PC-3 (cell line): ENCODE data around the gene JUNB. TPM values are rescaled to one million over a fixed set of nuclear protein-coding genes. Genes with fewer than 3 reads are reported as not detected.
A peak's percentile ranks its signal among the peaks of the same experiment; 100 is the strongest.

Experiments
- ATAC-seq: fragments of 200-7000 bp; cut with Tn5 transposase; 2 replicates; pipeline ENCODE4 v1.9.1; 2020; ENCODE audit warnings: mild to moderate bottlenecking, moderate library complexity
- BruUV-seq: library from RNA; stranded (reverse); fragments of 400-500 nt; replicated peaks from 2 replicates; lab custom pipeline; 2021; lab: Mats Ljungman, UMichigan
- CTCF ChIA-PET: fragments of 300-600 bp; sonication (Branson Sonifier 250); formaldehyde crosslinking; loops from one replicate; lab custom pipeline; 2022; ENCODE audit warnings: antibody characterized with exemption; lab: Charles Lee
- POLR2A ChIA-PET: fragments of 300-600 bp; sonication (Branson Sonifier 250); formaldehyde crosslinking; loops from one replicate; lab custom pipeline; 2022; ENCODE audit warnings: antibody characterized with exemption; ENCODE audit not compliant: unreplicated experiment; lab: Charles Lee
- DNase-seq: peaks from one replicate; pipeline ENCODE4 v3.0.0-alpha.2; 2015
- H2AFZ ChIP-seq: fragments of 300-600 bp; sonication (generic); 2 replicates; pipeline ENCODE4 v1.6.0; 2016; ENCODE audit warnings: antibody characterized with exemption, low read length
- H3F3A ChIP-seq: fragments of 300-600 bp; sonication (generic); one replicate; pipeline ENCODE4 v1.6.0; 2017; ENCODE audit warnings: antibody characterized with exemption, low read length, control low read depth, mild to moderate bottlenecking; ENCODE audit not compliant: unreplicated experiment
- H3K27ac ChIP-seq: fragments of 300-600 bp; sonication (generic); 2 replicates; pipeline ENCODE4 v1.5.1; 2016; ENCODE audit warnings: mild to moderate bottlenecking, low read length
- H3K27me3 ChIP-seq: fragments of 300-600 bp; sonication (generic); 2 replicates; pipeline ENCODE4 v1.6.1; 2016; ENCODE audit warnings: low read length, mixed read lengths
- H3K36me3 ChIP-seq: fragments of 300-600 bp; sonication (generic); 2 replicates; pipeline ENCODE4 v1.6.1; 2016; ENCODE audit warnings: low read depth, mixed run types, low read length, mixed read lengths
- H3K4me1 ChIP-seq: fragments of 300-600 bp; sonication (generic); 2 replicates; pipeline ENCODE4 v1.5.1; 2016; ENCODE audit warnings: low read length; ENCODE audit not compliant: insufficient read depth
- H3K4me2 ChIP-seq: fragments of 300-600 bp; sonication (generic); 2 replicates; pipeline ENCODE4 v1.6.0; 2016; ENCODE audit warnings: low read length
- H3K4me3 ChIP-seq: fragments of 300-600 bp; sonication (generic); 2 replicates; pipeline ENCODE4 v1.5.1; 2016; ENCODE audit warnings: mild to moderate bottlenecking, low read length, mixed read lengths
- H3K79me2 ChIP-seq: fragments of 300-600 bp; sonication (generic); 2 replicates; pipeline ENCODE4 v1.6.1; 2017; ENCODE audit warnings: low read length, mixed read lengths
- H3K9ac ChIP-seq: fragments of 300-600 bp; sonication (generic); 2 replicates; pipeline ENCODE4 v1.6.0; 2016; ENCODE audit warnings: mild to moderate bottlenecking, low read length
- H3K9me2 ChIP-seq: fragments of 300-600 bp; sonication (generic); replicated peaks from 2 replicates; pipeline ENCODE4 v1.6.1; 2016; ENCODE audit warnings: mixed run types, low read length, mixed read lengths
- H3K9me3 ChIP-seq: fragments of 300-600 bp; sonication (generic); 2 replicates; pipeline ENCODE4 v1.6.1; 2016; ENCODE audit warnings: low read length, mixed read lengths
- H4K20me1 ChIP-seq: fragments of 300-600 bp; sonication (generic); 2 replicates; pipeline ENCODE4 v1.6.1; 2016; ENCODE audit warnings: low read length, mixed read lengths
- CTCF ChIP-seq: fragments of 300-600 bp; sonication (generic); conservative IDR thresholded peaks from 2 replicates; pipeline ENCODE4 v1.5.1; 2017; ENCODE audit warnings: antibody characterized with exemption, low read depth, mild to moderate bottlenecking, low read length
- EZH2 ChIP-seq: fragments of 300-600 bp; sonication (generic); IDR thresholded peaks from one replicate; pipeline ENCODE4 v1.6.1; 2017; ENCODE audit warnings: antibody characterized with exemption, mild to moderate bottlenecking, low read length; ENCODE audit not compliant: unreplicated experiment
- EZH2phosphoT487 ChIP-seq: fragments of 300-600 bp; sonication (generic); IDR thresholded peaks from 2 replicates; pipeline ENCODE4 v1.6.1; 2018; ENCODE audit warnings: mild to moderate bottlenecking, antibody characterized with exemption, low read length, borderline replicate concordance
- intact Hi-C: fragments of 100-400 bp; cut with micrococcal nuclease; formaldehyde crosslinking; loops from 2 replicates; pipeline ENCODE4 v1.9.0; 2023
- total RNA-seq: library from RNA; depleted of rRNA; stranded (reverse); fragments of >200 nt; gene quantifications from 2 replicates; pipeline ENCODE4 v1.2.3, GENCODE V29; 2014

Gene JUNB
- total RNA-seq, 1 experiment from 2014 or later: 343 TPM

GRCh38 chr19:12782174-12782423 is 9.2 kb upstream of the JUNB start:
- BruUV-seq: no TSS peak
- intact Hi-C loops: no loop called here
- Histone ChIP-seq H3K27ac (peak overlapping the region; percentile 80), H3K4me2 (peak overlapping the region; percentile 90), H3K4me1 (peaks cover 63% of the 10 kb centered on the region), H3K79me2 (no peaks in the 10 kb centered on the region), H2AFZ (peak overlapping the region; percentile 93), H3K27me3 (no peaks in the 10 kb centered on the region), H3K36me3 (no peaks in the 10 kb centered on the region), H4K20me1 (no peaks in the 10 kb centered on the region), H3K9me2 (no peaks in the 10 kb centered on the region), H3K4me3 (peak overlapping the region; percentile 69), H3K9ac (peak overlapping the region; percentile 73), H3K9me3 (no peaks in the 10 kb centered on the region), H3F3A (peaks cover 5% of the 10 kb centered on the region)
- ATAC-seq: no peak; the same call in 1 of the 2 replicates
- ChIA-PET POLR2A (no interaction called here), CTCF (no interaction called here)
- TF ChIP-seq CTCF (no peak), EZH2phosphoT487 (no peak)
- no peak for DNase-seq

- POLR2A ChIA-PET: no interaction called here
- Histone ChIP-seq H3K4me1 (peaks cover 65% of the 10 kb centered on the region), H2AFZ (peak overlapping the region; percentile 93), H3K27ac (peak overlapping the region; percentile 80), H3K36me3 (no peaks in the 10 kb centered on the region), H4K20me1 (no peaks in the 10 kb centered on the region), H3F3A (peaks cover 5% of the 10 kb centered on the region), H3K79me2 (no peaks in the 10 kb centered on the region), H3K9me3 (no peaks in the 10 kb centered on the region), H3K9me2 (no peaks in the 10 kb centered on the region), H3K27me3 (no peaks in the 10 kb centered on the region), H3K4me3 (peak overlapping the region; percentile 69), H3K9ac (peak overlapping the region; percentile 73), H3K4me2 (peak overlapping the region; percentile 90)
- intact Hi-C loops: no loop called here
- CTCF ChIA-PET: interaction anchor here (0.8 to 0.9 kb wide), 2 partner anchors 9 to 16 kb away, joined by 4 to 5 read pairs; partner anchors contain the start of gene JUNB
- 0 out of 2 replicates have a peak, but pooled peaks have one; percentile 9 for TF ChIP-seq CTCF
- TF ChIP-seq EZH2: no peak
- peak; percentile 68 for DNase-seq
- peak; percentile 32 for ATAC-seq
- no TSS peak for BruUV-seq
These were observed 8.6 kb upstream of the JUNB start for GRCh38 chr19:12782424-12783290.

- Histone ChIP-seq H2AFZ (peak overlapping the region; percentile 93; the same call in 1 of the 2 replicates), H3K4me1 (peaks cover 69% of the 10 kb centered on the region), H4K20me1 (no peaks in the 10 kb centered on the region), H3K79me2 (no peaks in the 10 kb centered on the region), H3K9me2 (no peaks in the 10 kb centered on the region), H3K27ac (peak overlapping the region; percentile 80), H3K9me3 (no peaks in the 10 kb centered on the region), H3F3A (peaks cover 5% of the 10 kb centered on the region), H3K27me3 (no peaks in the 10 kb centered on the region), H3K9ac (peak overlapping the region; percentile 73), H3K4me2 (peak overlapping the region; percentile 90), H3K36me3 (no peaks in the 10 kb centered on the region), H3K4me3 (peak overlapping the region; percentile 69)
- no peak for TF ChIP-seq EZH2
- TF ChIP-seq EZH2phosphoT487: no peak
- TF ChIP-seq CTCF: no peak
- CTCF ChIA-PET: interaction anchor here (0.8 to 0.9 kb wide), 2 partner anchors 8 to 17 kb away, joined by 4 to 5 read pairs; partner anchors contain the start of gene JUNB
- POLR2A ChIA-PET: no interaction called here
- intact Hi-C loops: no loop called here
- ATAC-seq (no peak), DNase-seq (no peak)
- BruUV-seq: TSS peak; percentile 57
These were observed 7.9 kb upstream of the JUNB start for GRCh38 chr19:12783291-12783848.
